NCI-H460 (cell line): Measurements from ENCODE around the gene A3GALT2. TPM values are rescaled to one million over a fixed set of nuclear protein-coding genes. Genes with fewer than 3 reads are reported as not detected.

Experiments used
- DNase-seq: peaks from one replicate; pipeline ENCODE4 v3.0.0-alpha.2; 2016; ENCODE audit warnings: low read depth; ENCODE audit errors: extremely low read depth
- total RNA-seq: library from RNA; depleted of rRNA; stranded (reverse); fragments of >200 nt; shearing (Covaris generic); gene quantifications from 2 replicates; pipeline ENCODE4 v1.2.3, GENCODE V29; 2014

A3GALT2 gene
- total RNA-seq, 1 experiment from 2014 or later = not detected

DNA sequence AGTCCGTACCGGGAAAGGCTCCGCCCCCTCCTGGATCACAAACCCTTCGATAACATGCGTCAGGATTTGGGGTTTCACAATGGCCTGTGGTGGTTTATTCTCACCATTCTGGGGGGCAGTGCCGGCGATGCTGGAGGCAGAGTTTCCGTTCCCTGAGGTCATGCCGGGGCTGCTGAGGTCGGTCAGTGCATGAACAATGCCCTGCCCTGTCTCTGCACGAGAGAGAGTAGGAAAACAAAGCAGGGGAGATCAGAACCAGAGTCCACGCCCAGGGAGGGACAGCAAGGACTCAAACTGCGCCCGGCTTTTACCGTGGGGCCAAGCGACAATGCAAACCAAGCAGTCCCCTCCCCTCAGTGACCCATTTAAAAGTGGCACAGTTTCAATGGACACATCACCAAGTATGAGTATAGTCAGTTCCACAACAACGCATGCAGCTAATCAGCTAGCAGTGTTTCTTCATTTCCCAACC is 13.2 kb upstream of the A3GALT2 start:
- no peak for DNase-seq

DNA sequence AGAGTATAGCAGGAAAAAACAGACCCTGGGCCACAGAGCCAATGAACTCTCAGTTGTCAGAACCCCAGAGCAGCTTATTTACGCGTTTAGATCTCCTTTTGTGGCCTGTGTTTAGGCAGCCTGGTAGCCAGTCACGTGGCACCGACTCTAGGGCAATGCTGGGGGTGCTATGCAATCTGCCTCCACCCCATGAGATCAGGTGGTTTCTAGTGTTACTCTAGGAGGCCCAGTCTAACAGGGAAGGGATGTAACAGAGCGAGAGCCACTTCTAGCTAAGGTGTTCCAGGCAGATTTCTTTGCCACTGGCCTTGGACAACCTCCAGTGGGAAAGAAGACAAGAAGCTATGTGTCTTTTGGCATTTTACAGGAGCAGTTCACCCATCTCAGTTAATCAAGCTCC is 12.0 kb upstream of the A3GALT2 start:
- DNase-seq = no peak

DNA sequence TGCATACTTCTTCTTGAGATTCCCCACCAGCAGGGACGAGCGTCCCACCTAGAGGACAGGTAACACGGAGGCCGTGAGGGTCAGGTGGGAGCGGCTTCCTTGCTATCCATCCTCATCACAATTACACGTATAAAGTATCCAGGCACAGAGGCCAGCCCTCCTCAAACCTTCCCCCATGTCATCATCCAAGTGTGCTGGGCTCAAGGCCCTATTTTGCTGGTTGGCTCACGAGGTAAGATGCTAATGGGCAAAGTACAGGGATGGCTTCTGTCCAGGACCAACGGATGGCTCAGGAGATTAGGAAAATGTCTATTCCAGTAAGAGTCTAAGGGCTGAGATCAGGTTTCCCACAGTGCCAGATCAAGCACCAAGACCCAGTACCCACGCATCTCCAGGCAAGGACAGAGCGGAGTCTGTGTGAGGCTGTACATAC is 11.5 kb upstream of the A3GALT2 start:
- DNase-seq = no peak

DNA sequence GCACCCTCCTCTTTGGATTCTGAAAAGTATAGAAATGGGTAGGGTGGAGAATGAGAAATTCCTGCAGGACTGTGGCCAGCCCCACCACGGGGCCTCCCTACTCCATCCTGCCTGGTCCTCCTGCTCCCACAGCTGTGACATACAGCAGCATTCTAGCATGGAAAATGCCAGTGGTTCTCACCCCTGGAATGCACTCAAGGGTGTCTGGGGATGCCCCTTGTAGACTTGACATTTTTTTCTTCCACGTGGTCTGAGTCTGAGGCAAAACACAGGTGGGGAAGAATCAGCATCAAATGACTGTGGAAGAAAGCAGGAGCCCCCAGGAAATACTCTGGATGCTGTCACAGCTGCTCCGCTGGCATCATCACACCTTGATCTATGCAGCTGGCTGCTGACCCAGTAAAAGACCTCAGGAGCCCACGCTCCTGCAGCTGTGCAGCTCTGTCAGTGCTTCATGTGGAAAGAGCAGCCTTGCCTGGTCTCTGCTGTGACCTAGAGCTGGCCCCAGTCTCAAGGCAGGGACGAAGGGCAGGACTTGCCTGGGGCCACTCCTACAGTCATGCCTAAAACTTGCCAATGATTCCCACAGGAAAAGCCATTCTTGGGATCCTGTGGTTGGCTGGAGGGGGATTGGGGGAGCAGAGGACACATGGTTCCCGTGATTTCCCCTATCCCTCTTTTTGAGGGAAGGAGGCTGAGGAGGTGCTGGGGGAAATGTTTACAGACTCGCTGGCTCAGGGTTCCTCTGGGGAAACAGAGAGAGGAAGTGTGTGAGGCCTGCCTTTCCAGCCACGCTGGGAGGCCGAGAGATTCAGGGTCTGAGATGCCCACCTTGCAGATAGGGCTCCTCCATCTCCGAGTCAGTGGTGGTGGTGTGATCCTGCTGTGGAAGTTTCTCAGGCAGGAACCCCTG is 10.8 kb upstream of the A3GALT2 start:
- no peak for DNase-seq

DNA sequence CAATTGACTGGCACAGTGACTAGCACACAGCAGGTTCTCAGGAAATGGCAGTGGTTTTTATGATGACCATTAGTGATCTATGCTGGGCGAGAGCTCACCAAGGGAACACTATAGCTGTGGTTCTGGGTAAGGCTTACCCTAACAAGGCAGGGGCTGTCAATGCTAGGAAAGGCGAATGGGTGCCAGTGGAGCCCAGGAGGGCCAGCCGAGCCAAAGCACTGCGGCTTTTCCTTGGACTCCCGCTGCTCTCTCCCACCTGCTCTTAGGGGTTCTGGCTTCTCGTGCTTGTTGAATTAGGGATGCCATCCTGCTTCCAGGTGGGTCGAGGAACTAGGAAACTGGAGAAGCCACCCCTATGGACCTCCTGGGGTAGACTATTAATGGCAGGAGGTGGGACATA is 10.0 kb upstream of the A3GALT2 start:
- no peak for DNase-seq

DNA sequence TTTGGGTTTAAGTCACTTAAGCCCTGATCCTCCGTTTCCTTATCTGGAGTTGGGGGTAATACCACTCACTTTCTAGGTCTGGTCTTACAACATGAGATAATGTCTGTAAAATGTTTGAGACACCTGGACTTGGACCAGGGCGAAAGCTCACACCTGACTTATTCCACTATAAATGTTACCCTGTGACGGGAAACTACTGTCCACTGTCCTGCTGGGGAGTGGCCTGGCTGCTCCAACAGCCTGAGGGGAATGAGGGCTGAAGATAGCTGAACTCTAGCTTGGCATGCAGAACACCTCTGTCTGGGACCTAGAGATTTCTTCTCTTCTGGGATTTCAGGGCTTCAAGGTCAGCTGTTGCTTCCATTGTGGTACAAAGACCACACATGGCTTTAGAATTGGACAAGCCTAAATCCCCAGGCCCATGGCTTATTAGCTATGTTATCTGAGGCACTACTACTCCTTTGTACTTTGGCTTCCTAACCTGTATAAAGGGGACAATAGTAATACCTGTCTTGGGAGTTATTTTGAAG is 9.5 kb upstream of the A3GALT2 start:
- DNase-seq = no peak

DNA sequence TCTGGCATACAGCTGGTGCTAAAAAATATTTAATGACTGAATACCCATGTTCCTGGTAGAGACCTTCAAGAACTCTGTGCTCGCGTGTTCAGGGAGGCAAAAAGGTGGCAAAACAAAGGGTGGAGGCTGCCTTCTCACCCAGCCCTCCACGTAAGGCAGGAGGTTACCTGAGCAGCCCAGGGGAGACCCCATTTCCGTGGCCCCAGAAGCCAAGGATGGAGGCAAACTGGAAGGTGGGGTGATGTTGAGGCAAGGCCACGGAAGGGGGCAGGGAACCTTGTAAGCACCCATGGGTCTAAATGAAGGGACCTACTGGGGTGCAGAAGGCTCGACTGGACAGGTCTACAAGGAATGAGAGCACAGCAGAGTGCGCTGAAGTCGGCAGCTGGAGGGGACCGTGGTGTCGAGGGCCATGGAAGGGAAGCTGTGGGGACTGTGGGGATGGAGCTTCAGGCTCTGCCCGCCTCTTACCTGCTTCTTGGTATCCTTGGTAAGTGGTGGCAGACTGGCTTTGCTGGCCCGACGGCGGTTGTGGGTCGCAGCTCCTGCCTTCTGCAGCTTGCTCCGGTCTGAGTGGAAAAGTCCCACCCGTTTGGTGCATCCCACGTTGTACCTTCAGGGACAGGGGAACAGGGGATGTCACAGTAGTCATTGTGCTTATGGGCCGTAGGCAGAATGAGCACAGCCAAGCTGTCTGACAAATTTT is 8.9 kb upstream of the A3GALT2 start:
- no peak for DNase-seq

DNA sequence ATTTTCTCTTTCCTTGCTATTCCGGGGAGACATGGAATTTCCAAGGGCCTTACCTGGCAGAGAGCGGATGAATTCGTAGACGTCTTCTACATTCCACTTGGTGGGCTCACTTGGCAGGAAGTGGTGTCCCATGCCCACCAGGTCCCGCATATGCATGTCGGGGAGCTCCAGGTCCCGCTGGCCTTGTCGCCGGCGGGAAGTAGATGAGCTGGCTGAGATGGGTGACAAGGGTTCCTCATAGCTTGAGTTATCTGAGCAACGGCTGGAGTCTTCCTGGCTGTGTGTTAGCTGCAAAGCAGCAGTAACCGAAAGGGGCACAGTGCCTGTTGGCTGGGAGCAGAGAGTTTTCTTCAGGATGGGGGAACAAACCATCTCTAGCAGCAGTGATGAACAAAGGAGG is 7.9 kb upstream of the A3GALT2 start:
- DNase-seq = no peak

DNA sequence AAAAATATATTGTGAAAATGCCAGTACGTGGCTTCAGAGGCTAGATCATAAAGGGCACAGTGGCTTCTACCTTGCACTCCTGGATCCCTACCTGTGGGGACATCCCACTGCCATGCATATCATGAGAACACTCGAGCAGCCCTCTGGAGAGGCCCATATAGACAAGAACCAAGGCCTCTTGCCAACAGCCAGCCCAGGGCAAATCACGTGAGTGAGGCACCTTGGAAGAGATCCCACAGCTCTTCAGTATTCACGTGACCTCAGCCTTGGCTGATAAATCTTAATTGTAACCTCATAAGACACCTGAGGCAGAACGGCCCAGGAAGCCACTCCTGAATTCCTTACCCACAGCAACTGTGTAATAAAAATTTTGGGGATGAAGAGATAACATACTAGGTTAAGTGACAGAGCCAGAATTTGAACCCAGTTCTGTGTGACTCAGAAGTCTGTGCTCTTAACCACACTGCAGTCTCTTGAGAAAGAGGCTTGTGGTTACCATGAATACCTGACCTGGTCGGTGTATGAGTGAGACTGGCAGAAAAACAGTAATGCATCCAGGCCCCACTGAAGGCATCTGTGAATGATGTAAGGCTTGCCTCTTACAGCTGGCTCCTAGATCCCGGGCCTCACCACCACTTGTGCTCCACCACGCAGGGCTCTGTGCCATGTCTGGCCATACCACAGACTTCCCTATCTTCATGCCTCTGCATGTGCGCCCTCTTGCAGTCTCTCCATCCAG is 6.9 kb upstream of the A3GALT2 start:
- no peak for DNase-seq

DNA sequence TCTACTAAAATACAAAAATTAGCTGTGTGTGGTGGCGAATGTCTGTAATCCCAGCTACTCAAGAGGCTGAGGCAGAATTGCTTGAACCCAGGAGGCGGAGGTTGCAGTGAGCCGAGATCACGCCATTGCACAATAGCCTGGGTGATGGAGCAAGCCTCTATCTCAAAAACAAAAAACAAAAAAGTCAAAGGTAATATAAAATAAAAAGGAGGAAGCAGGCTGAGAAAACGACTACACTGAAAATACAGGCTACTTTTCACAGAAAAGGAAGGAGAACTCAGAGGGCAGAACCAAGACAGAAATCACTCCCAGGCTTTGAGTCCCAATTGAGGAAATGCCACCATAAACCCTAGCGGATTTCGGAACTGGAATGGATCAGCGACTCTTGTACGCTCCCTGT is 5.9 kb upstream of the A3GALT2 start:
- DNase-seq = no peak

DNA sequence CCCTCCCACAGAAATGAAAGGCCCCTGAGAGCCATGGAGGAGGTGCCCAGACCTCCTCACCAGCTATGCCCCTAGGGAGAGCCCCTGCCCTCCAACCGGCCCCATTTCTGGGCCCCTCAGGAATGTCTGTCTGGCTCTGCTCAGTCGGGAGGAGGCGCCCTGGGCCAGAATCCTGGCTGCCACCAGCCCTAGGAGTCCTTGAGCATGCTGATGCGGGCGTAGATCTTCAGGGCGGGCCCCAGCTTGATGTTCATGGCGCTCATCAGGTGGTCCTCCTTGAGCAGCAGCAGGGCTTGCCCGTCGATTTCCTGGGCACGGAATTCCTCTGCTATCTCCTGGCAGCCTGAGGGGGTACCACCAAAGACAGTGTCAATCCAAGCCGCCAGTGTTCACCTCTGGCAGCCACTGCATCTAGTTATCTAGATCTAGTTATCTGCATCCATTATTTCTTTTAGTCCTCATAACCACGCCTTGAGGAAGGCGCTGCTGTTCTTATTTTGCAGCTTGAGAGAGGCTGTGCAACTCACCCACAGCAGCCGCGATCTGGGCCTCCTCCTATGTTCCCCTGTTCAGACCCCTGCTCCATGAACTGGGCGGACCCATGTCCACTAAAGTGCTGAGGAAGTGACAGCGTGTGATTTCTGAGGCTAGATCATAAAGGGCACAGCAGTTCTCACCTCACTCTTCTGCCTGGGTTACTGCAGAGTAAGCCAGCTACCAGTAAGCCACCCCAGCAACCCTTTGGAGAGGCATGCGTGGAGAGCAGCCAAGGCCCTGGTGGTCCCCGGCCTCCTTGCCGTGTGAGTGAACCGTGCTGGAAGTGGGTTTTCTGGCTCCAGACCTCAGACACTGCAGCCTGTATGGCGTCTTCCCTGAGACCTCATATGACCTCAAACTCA is 4.0 kb upstream of the A3GALT2 start:
- DNase-seq = no peak

DNA sequence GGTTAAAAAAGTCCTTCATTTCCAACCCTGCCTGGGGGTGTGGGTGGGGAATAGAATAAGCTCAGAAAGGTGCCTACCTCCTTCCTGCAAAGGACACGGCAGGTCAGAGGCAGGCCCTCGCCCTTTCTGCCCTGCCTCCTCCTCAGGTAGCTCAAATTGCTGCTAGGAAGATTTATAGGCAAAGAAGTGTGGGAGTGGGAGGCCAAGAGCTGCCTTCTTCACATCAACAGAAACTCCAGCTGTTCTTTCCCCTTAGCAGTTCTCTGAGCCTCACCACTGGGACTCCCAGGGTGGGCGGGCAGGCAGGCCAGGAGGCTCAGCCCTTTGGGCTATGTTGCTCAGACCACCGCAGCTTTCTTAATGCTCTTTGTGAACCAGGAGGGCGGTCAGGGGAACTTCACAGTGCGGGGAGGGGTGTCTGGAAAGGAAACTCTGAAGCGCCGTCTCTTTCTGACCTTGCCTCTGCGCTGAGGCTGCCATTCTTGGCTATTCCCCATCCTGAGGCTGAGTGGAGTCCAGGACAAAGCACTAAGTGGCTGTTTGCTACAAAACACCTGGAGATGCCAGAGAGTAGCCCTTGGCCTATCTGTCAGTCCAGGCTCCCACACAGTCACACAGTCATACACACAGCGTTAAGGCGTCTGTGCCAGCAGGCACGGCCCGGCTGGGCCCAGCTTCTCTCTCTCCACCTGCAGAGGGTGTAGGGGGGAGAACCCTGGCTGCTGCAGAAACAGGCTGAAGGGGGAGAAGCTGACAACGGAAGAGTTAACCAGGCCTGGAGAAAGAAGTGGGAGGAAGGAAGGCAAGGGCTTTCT is 3.0 kb upstream of the A3GALT2 start:
- DNase-seq = no peak

DNA sequence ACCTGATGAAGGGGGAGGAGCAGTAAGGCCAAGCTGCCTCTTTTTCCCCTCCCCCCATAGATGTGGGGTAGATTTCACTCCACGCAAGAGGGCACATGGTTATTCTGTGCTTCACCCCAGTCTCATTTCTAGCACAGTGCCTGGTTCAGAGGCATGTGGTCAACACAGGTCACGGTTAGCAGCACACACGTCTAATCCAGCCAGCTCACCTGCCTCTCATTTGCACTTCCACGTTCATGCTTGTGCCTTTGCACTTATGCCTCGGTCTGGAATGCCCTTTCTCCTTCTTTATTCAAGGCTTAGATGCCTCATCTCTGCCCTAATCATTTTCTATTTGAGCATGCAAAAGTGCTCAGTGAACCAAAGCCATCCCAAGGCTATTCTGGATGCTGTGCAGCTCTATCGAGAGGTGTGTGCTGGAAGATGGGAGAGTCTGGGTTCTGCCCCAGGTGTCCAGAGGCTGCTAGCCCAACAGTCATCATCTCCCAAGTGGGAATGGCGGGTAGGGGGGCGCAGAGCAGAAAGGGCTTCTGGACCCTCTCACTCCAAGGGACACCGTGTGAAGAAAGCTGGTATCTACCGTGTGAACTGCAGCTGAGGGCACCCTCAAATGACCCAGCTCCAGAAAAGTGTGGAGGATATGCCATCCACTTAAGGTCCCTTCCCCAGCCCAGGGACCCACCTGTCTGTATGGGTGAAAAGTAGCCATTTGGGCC is 2.1 kb upstream of the A3GALT2 start:
- no peak for DNase-seq

DNA sequence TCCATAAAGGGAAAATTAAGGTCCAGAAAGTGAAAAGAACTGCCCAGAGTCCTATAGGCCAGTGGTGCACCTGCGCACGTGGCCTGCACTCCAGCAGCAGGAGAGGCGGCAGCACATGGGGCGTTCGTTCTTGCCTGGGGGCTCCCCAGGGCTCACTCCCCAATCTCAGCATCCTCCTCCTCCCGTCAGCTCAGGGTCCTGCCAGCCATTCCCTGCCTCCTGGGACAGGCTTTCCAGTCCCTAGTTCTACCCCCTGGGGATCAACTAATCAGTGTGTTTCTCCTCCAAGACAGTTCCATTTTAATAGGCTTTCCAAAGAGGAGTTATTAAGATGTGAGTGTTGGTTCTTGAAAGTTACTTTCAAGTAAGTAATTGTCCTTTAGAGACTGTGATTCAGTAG is 1.2 kb upstream of the A3GALT2 start:
- no peak for DNase-seq

DNA sequence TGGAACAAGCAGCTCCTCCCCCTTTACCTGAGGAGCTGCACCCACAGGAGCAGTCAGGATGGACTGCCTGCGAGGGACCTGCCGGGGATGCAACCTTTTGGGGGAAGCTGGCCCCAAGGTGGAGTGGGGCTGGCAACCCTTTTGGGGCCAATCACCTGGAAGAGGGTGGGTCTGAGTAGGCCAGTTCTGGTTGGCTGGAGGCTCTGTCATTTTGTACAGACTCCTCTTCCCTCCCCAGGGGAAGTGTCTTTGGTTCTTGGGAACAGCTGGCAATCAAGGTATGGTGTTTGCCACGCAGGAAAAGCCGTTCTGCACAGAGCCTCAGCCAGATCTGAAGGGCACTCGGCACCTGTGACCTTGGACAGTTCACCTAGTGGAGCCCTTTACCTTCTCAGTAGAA is 280 bp upstream of the A3GALT2 start:
- DNase-seq = no peak

DNA sequence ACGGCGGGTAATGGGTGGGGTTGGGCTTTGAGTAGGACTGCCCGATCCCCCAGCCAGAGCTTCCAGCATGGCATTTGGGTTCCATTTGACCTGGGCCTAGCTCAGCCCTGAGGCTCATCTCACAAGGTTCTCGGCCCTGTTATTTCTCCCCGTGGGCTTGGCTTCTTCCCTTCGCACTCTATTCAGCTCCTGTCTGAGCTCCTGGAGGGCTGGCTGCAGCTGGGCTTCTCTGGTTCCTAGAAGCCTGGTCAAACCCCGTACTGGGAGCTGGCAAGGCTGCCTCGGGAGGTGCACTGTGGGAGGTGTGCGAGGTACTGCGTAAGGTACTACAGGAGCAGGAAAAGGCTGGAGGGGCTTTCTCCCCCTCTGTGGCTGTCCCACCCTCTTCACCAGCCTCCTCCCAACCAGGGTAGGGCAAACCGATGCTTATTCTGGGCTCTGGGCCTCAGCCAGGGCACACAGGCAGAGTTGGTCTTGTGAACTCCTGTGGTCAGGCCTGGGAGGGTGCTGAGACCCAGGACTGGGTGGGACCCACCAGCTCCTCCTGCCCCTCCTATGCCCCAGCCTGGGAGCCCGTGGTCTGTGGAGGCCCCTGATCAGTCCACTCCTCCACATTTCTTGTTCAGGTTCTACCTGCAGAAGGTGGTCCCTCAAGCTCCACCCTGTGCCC is 814 bp downstream of the A3GALT2 start:
- no peak for DNase-seq

DNA sequence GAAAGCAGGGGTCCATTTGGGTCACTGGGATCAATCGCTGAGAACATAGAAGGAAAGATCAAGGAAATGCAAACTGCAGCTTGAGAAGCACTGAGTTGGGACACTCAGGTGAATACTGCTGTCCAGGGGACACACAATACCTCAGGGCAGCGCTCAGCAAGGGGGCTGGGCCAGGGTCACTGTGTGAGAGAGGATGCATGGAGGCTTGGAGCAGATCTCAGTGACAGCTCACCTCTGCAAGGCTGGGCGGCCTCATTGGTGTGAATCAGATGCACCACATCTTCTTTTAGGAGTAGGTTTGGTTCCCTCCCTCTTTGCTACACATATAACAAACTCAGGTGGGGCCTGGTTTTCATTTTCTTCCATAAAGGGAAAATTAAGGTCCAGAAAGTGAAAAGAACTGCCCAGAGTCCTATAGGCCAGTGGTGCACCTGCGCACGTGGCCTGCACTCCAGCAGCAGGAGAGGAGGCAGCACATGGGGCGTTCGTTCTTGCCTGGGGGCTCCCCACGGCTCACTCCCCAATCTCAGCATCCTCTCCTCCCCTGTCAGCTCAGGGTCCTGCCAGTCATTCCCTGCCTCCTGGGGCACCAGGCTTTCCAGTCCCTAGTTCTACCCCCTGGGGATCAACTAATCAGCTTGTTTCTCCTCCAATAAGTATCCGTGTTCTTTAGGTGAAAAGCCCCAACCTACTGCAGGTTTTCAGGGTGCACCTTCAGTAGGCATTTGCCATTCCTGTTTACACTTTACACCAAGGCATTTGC is 1.5 kb downstream of the A3GALT2 start:
- DNase-seq = no peak
